Activated naive CD4-positive, alpha-beta T cell treated with anti-CD3 and anti-CD28 coated beads, Interleukin-2, amount 50 U/mL, for 24 hours (primary cell): ENCODE measurements around the gene MAN1C1.
A peak's percentile ranks its signal among the peaks of the same experiment; 100 is the strongest.

Experiments
- H3K27ac Mint-ChIP-seq: one replicate; pipeline ENCODE4 v1.8.0; 2021; ENCODE audit warnings: mild to moderate bottlenecking, mixed read lengths
- H3K27me3 Mint-ChIP-seq: one replicate; pipeline ENCODE4 v1.8.0; 2021; ENCODE audit warnings: mixed read lengths
- H3K36me3 Mint-ChIP-seq: one replicate; pipeline ENCODE4 v1.8.0; 2021; ENCODE audit warnings: mixed read lengths
- H3K4me1 Mint-ChIP-seq: one replicate; pipeline ENCODE4 v1.8.0; 2021; ENCODE audit warnings: mixed read lengths
- H3K4me3 Mint-ChIP-seq: one replicate; pipeline ENCODE4 v1.8.0; 2021; ENCODE audit warnings: mild to moderate bottlenecking, mixed read lengths
- H3K9me3 Mint-ChIP-seq: one replicate; pipeline ENCODE4 v1.8.0; 2021; ENCODE audit warnings: mixed read lengths

Gene MAN1C1

GRCh38 chr1:25617625-25618432 is 1.2 kb downstream of the MAN1C1 start:
- Mint-ChIP-seq H3K36me3 (no peaks in the 10 kb centered on the region), H3K9me3 (no peaks in the 10 kb centered on the region), H3K4me3 (peak overlapping the region; percentile 90), H3K4me1 (peaks cover 66% of the 10 kb centered on the region), H3K27ac (peak overlapping the region; percentile 92), H3K27me3 (no peaks in the 10 kb centered on the region)

GRCh38 chr1:25618433-25618808 is 1.8 kb downstream of the MAN1C1 start:
- Mint-ChIP-seq H3K27ac (peak overlapping the region; percentile 92), H3K4me3 (peak overlapping the region; percentile 90), H3K4me1 (peaks cover 71% of the 10 kb centered on the region), H3K9me3 (no peaks in the 10 kb centered on the region), H3K27me3 (no peaks in the 10 kb centered on the region), H3K36me3 (no peaks in the 10 kb centered on the region)

DNA sequence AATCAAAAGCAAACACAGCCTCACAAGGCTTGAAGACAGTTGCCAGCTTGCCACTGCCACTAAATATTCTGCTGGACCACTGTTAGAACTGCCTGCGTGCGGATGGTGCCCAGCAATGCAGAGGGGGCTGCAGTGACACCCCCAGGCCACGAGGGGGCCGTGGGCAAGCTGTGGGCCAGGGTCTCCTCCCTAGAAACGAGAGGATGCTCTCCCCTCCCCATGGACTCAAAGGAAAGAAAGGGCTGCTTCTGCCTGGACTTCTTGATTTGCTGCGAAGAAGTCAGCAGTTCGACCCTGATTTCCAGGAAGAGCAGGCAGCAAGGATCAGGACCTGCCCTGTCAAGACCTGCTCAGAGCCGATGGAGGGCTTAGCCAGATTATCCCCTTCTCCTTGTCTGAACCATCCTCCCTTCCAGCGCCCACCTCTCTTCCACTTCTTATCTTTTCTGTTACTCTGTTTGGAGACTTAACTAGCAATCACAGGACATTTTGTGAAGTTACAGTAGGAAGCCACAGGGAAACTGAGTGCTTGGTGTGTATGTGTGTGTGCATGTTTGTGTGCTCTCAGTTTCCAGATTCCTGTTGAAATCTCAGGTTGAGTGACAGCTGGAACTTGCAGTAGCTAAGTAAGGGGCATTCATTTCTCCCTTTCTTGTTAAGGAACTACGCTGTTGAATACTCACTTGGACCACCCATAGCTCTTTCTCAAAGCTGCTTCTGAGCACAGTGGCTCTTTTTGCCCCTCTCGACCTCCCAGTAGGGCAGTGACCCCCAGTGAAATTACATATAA is 2.7 kb downstream of the MAN1C1 start:
- H3K27ac Mint-ChIP-seq: peak overlapping the region; percentile 60
- no peaks in the 10 kb centered on the region for H3K36me3 Mint-ChIP-seq
- peak overlapping the region; percentile 90 for H3K4me3 Mint-ChIP-seq
- no peaks in the 10 kb centered on the region for H3K9me3 Mint-ChIP-seq
- H3K4me1 Mint-ChIP-seq: peaks cover 77% of the 10 kb centered on the region
- H3K27me3 Mint-ChIP-seq: no peaks in the 10 kb centered on the region

- Mint-ChIP-seq H3K4me3 (peak overlapping the region; percentile 90), H3K36me3 (peaks cover under 1% of the 10 kb centered on the region), H3K9me3 (no peaks in the 10 kb centered on the region), H3K27me3 (no peaks in the 10 kb centered on the region), H3K27ac (peak overlapping the region; percentile 85), H3K4me1 (peaks cover 76% of the 10 kb centered on the region)
These were observed 3.6 kb downstream of the MAN1C1 start for GRCh38 chr1:25620211-25620610.

DNA sequence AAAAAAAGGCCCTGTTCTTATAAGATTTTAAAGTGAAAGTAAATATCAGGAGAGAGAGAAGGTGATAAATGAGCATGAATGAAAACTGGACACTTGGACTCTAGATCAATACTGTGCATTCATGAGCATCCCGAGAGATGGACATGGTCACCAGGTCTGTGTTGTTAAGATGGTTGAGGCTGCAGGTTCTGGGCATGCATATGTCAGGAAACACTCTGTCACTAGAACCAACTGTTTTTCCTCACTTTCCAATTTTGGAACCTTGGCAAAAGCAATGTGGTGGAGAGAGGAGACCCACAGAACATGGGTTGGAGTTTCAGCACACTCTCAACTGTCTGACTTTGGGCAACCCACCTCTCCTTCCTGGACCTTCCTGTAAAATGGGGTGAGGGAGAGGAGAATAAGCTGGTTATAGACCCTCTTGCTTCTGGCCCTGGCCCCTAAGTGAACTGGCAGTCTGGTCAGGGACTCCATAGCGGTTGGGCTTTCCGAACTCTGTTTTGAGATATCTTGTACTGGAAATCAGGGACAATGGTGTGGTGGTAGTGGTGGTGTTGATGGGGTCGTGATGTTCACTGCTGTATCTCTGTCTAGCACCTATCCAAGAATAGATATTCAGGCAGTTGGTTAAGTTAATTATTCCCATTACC is 4.2 kb downstream of the MAN1C1 start:
- H3K9me3 Mint-ChIP-seq: no peaks in the 10 kb centered on the region
- no peaks in the 10 kb centered on the region for H3K27me3 Mint-ChIP-seq
- peaks cover 3% of the 10 kb centered on the region for H3K36me3 Mint-ChIP-seq
- peak overlapping the region; percentile 90 for H3K4me3 Mint-ChIP-seq
- H3K4me1 Mint-ChIP-seq: peaks cover 76% of the 10 kb centered on the region
- peak overlapping the region; percentile 85 for H3K27ac Mint-ChIP-seq

- H3K4me3 Mint-ChIP-seq: peak overlapping the region; percentile 90
- peak overlapping the region; percentile 38 for H3K27ac Mint-ChIP-seq
- peaks cover 86% of the 10 kb centered on the region for H3K4me1 Mint-ChIP-seq
- H3K36me3 Mint-ChIP-seq: peaks cover 10% of the 10 kb centered on the region
- no peaks in the 10 kb centered on the region for H3K27me3 Mint-ChIP-seq
- H3K9me3 Mint-ChIP-seq: no peaks in the 10 kb centered on the region
These were observed 5.3 kb downstream of the MAN1C1 start for GRCh38 chr1:25621876-25622275.

DNA sequence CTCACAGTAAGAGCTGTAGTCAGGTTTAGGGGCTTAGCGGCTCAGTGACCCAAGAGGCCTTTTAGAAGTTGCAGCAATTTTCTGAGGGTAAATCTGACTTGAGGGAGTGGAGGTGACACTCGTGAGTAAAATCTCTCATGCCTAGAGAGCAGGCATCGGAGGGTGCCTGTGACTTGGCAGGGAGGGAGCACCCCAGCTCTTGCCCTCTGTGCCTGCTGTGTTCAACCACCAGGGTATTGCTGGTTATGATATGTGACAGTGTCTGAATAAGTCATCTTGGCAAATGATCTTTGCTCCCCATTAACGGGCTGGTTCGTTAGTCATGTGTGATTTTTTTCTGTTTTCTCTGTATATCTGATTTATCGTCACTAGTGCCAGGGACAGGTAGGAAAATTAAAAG is 5.9 kb downstream of the MAN1C1 start:
- peaks cover 10% of the 10 kb centered on the region for H3K36me3 Mint-ChIP-seq
- no peaks in the 10 kb centered on the region for H3K27me3 Mint-ChIP-seq
- no peaks in the 10 kb centered on the region for H3K9me3 Mint-ChIP-seq
- H3K4me1 Mint-ChIP-seq: peaks cover 93% of the 10 kb centered on the region
- H3K4me3 Mint-ChIP-seq: peak overlapping the region; percentile 90
- H3K27ac Mint-ChIP-seq: peak overlapping the region; percentile 17

- Mint-ChIP-seq H3K27me3 (no peaks in the 10 kb centered on the region), H3K4me1 (peaks cover 95% of the 10 kb centered on the region), H3K9me3 (no peaks in the 10 kb centered on the region), H3K4me3 (peak overlapping the region; percentile 90), H3K36me3 (peaks cover 10% of the 10 kb centered on the region), H3K27ac (no peak overlapping the region)
These were observed 6.4 kb downstream of the MAN1C1 start for GRCh38 chr1:25623007-25623406.

DNA sequence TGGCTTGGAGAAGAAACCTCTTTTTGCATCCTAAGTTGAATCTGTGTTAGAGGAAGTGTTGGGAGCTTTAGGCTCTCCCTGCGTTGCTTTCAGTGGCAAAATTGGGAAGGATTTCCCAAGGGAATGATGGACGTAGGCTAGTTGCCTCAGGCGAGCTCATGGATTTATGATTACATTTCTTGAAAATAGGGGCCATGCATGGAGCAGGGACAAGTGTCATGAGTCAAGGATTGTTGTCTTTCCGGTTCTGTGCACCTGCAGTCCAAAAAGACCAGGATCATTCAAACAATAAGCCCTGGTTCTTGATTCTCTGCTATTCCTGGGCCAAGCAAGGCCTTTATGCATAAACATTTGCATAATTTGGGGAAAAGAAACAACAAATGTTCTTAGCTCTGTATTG is 7.1 kb downstream of the MAN1C1 start:
- H3K9me3 Mint-ChIP-seq: no peaks in the 10 kb centered on the region
- peak overlapping the region; percentile 90 for H3K4me3 Mint-ChIP-seq
- H3K4me1 Mint-ChIP-seq: peaks cover 94% of the 10 kb centered on the region
- H3K36me3 Mint-ChIP-seq: peaks cover 11% of the 10 kb centered on the region
- H3K27me3 Mint-ChIP-seq: no peaks in the 10 kb centered on the region
- H3K27ac Mint-ChIP-seq: peak overlapping the region; percentile 52

- Mint-ChIP-seq H3K4me1 (peaks cover 94% of the 10 kb centered on the region), H3K36me3 (peaks cover 11% of the 10 kb centered on the region), H3K9me3 (no peaks in the 10 kb centered on the region), H3K27ac (peak overlapping the region; percentile 52), H3K4me3 (peak overlapping the region; percentile 19), H3K27me3 (no peaks in the 10 kb centered on the region)
These were observed 7.6 kb downstream of the MAN1C1 start for GRCh38 chr1:25624156-25624555.

- Mint-ChIP-seq H3K9me3 (no peaks in the 10 kb centered on the region), H3K36me3 (peaks cover 11% of the 10 kb centered on the region), H3K4me1 (peaks cover 94% of the 10 kb centered on the region), H3K27ac (no peak overlapping the region), H3K4me3 (peak overlapping the region; percentile 45), H3K27me3 (no peaks in the 10 kb centered on the region)
These were observed 8.0 kb downstream of the MAN1C1 start for GRCh38 chr1:25624604-25625003.

GRCh38 chr1:25626018-25626417 is 9.4 kb downstream of the MAN1C1 start:
- Mint-ChIP-seq H3K27me3 (no peaks in the 10 kb centered on the region), H3K27ac (peak overlapping the region; percentile 36)

DNA sequence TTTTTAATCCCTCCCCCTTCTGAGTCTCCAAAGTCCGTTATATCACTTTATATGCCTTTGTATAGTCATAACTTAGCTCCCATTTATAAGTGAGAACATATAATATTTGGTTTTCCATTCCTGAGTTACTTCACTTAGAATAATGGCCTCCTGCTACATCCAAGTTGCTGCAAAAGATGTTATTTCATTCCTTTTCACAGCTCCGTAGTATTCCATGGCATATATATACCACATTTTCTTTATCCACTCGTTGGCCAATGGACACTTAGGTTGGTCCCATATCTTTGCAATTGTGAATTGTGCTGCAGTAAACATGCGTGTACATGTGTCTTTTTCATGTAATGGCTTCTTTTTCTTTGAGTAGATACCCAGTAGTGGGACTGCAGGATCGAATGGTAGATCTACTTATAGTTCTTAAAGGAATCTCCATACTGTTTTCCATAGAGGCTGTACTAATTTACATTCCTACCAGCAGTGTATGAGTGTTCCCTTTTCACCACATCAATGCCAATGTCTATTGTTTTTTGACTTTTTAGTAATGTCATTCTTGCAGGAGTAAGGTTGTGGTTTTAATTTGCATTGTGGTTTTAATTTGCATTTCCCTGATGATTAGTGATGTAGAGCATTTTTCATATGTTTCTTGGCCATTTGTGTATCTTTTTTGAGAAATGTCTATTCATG is 12.3 kb downstream of the MAN1C1 start:
- Mint-ChIP-seq H3K4me3 (peak overlapping the region; percentile 69), H3K4me1 (peaks cover 91% of the 10 kb centered on the region), H3K9me3 (no peaks in the 10 kb centered on the region), H3K36me3 (peaks cover 11% of the 10 kb centered on the region), H3K27me3 (no peaks in the 10 kb centered on the region), H3K27ac (peak overlapping the region; percentile 76)

More at GRCh38 chr1:25626018-25626417, 9.4 kb downstream of the MAN1C1 start:
- Mint-ChIP-seq H3K4me3 (no peak overlapping the region), H3K4me1 (peaks cover 94% of the 10 kb centered on the region), H3K9me3 (no peaks in the 10 kb centered on the region), H3K36me3 (peaks cover 11% of the 10 kb centered on the region)

DNA sequence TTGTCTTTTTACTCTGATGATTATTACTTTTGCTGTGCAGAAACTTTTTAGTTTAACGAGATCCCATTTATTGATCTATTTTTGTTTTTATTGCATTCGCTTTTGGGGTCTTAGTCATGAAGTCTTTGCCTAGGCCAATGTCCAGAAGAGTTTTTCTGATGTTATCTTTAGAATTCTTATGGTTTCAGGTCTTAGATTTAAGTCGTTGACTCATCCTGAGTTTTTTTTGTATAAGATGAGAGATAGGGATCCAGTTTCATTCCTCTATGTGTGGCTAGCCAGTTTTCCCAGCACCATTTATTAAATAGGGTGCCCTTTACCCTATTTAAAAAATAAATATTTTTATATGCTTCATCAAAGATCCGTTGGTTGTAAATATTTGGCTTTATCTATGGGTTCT is 13.2 kb downstream of the MAN1C1 start:
- H3K4me1 Mint-ChIP-seq: peaks cover 90% of the 10 kb centered on the region
- H3K27ac Mint-ChIP-seq: peak overlapping the region; percentile 76
- peaks cover 11% of the 10 kb centered on the region for H3K36me3 Mint-ChIP-seq
- no peaks in the 10 kb centered on the region for H3K9me3 Mint-ChIP-seq
- no peaks in the 10 kb centered on the region for H3K27me3 Mint-ChIP-seq
- H3K4me3 Mint-ChIP-seq: peak overlapping the region; percentile 69

GRCh38 chr1:25631750-25632485 is 15.3 kb downstream of the MAN1C1 start:
- peak overlapping the region; percentile 97 for H3K27ac Mint-ChIP-seq
- peaks cover 9% of the 10 kb centered on the region for H3K36me3 Mint-ChIP-seq
- H3K27me3 Mint-ChIP-seq: no peaks in the 10 kb centered on the region
- no peaks in the 10 kb centered on the region for H3K9me3 Mint-ChIP-seq
- peaks cover 84% of the 10 kb centered on the region for H3K4me1 Mint-ChIP-seq
- H3K4me3 Mint-ChIP-seq: peak overlapping the region; percentile 92
